ENCODE results near the gene SDK2. TPM values are rescaled to one million over a fixed set of nuclear protein-coding genes. Genes with fewer than 3 reads are reported as not detected.
"Not testable (repeated sequence)": the region's sequence is repeated elsewhere in the genome, so short reads cannot be mapped to it uniquely, and the experiment has no call there.

Gene SDK2
- total RNA-seq, 2 experiments from 2014 or later = 2.4 to 2.5 TPM

GRCh38 chr17:73387746-73388577, 256.3 kb downstream of the SDK2 start:
- ChIA-PET POLR2A (no interaction called here), CTCF (no interaction called here)
- H3K27me3 Mint-ChIP-seq = no peaks in the 10 kb centered on the region
- H3K4me1 Mint-ChIP-seq = no peaks in the 10 kb centered on the region
- DNase-seq = no peak
- no peak overlapping the region for H3K4me3 Mint-ChIP-seq
- no peaks in the 10 kb centered on the region for H3K9me3 Mint-ChIP-seq
- H3K27ac Mint-ChIP-seq = no peak overlapping the region
- no peaks in the 10 kb centered on the region for H3K36me3 Mint-ChIP-seq (ENCODE audit: low read depth)

GRCh38 chr17:73386561-73386960, 257.7 kb downstream of the SDK2 start:
- no peak for DNase-seq
- H3K36me3 Mint-ChIP-seq (ENCODE audit: low read depth) = no peaks in the 10 kb centered on the region
- POLR2A ChIA-PET = no interaction called here
- H3K4me1 Mint-ChIP-seq = no peaks in the 10 kb centered on the region
- H3K27ac Mint-ChIP-seq = no peak overlapping the region
- H3K4me3 Mint-ChIP-seq = no peak overlapping the region
- H3K9me3 Mint-ChIP-seq = no peaks in the 10 kb centered on the region
- no peaks in the 10 kb centered on the region for H3K27me3 Mint-ChIP-seq
- CTCF ChIA-PET = no interaction called here

- H3K27me3 Mint-ChIP-seq = no peaks in the 10 kb centered on the region
- no peaks in the 10 kb centered on the region for H3K36me3 Mint-ChIP-seq (ENCODE audit: low read depth)
- ChIA-PET POLR2A (no interaction called here), CTCF (interaction anchor here (1.3 kb wide), 1 partner anchor 14 kb away, joined by 3 read pairs; no protein-coding TSS in a partner anchor)
- no peak overlapping the region for H3K27ac Mint-ChIP-seq
- DNase-seq = no peak
- no peaks in the 10 kb centered on the region for H3K4me1 Mint-ChIP-seq
- H3K9me3 Mint-ChIP-seq = no peaks in the 10 kb centered on the region
- no peak overlapping the region for H3K4me3 Mint-ChIP-seq
These were observed 259.3 kb downstream of the SDK2 start for GRCh38 chr17:73384926-73385325.

- ChIA-PET CTCF (interaction anchor here (1.5 kb wide), 1 partner anchor 10 kb away, joined by 6 read pairs; no protein-coding TSS in a partner anchor), POLR2A (no interaction called here)
- no peak for DNase-seq
- no peak overlapping the region for H3K4me3 Mint-ChIP-seq
- H3K27me3 Mint-ChIP-seq = no peaks in the 10 kb centered on the region
- no peak overlapping the region for H3K27ac Mint-ChIP-seq
- no peaks in the 10 kb centered on the region for H3K36me3 Mint-ChIP-seq (ENCODE audit: low read depth)
- no peaks in the 10 kb centered on the region for H3K4me1 Mint-ChIP-seq
- H3K9me3 Mint-ChIP-seq = no peaks in the 10 kb centered on the region
These were observed 263.7 kb downstream of the SDK2 start for GRCh38 chr17:73380439-73381106.

- Mint-ChIP-seq H3K27ac (no peak overlapping the region), H3K36me3 (ENCODE audit: low read depth) (no peaks in the 10 kb centered on the region), H3K9me3 (no peaks in the 10 kb centered on the region), H3K4me1 (no peaks in the 10 kb centered on the region), H3K27me3 (no peaks in the 10 kb centered on the region), H3K4me3 (no peak overlapping the region)
- ChIA-PET POLR2A (no interaction called here), CTCF (interaction anchor here (1.4 to 2.0 kb wide), 2 partner anchors 10 to 125 kb away, joined by 4 to 6 read pairs; no protein-coding TSS in a partner anchor)
- no peak for DNase-seq
These were observed 264.4 kb downstream of the SDK2 start for GRCh38 chr17:73379826-73380225.

- H3K4me3 Mint-ChIP-seq = no peak overlapping the region
- no peaks in the 10 kb centered on the region for H3K36me3 Mint-ChIP-seq (ENCODE audit: low read depth)
- no peak overlapping the region for H3K27ac Mint-ChIP-seq
- ChIA-PET POLR2A (no interaction called here), CTCF (interaction anchor here (1.4 to 2.0 kb wide), 2 partner anchors 9 to 124 kb away, joined by 4 to 6 read pairs; no protein-coding TSS in a partner anchor)
- no peak for DNase-seq
- H3K9me3 Mint-ChIP-seq = no peaks in the 10 kb centered on the region
- H3K4me1 Mint-ChIP-seq = no peaks in the 10 kb centered on the region
- H3K27me3 Mint-ChIP-seq = peaks cover under 1% of the 10 kb centered on the region
These were observed 265.2 kb downstream of the SDK2 start for GRCh38 chr17:73378974-73379470.

GRCh38 chr17:73376636-73377035, 267.6 kb downstream of the SDK2 start:
- CTCF ChIA-PET = interaction anchor here (0.7 to 1.5 kb wide), 3 partner anchors 121 to 650 kb away, joined by 3 to 5 read pairs (median 3); no protein-coding TSS in a partner anchor
- H3K9me3 Mint-ChIP-seq = no peaks in the 10 kb centered on the region
- no peak for DNase-seq
- H3K27ac Mint-ChIP-seq = no peak overlapping the region
- H3K4me3 Mint-ChIP-seq = no peak overlapping the region
- H3K36me3 Mint-ChIP-seq (ENCODE audit: low read depth) = no peaks in the 10 kb centered on the region
- H3K4me1 Mint-ChIP-seq = no peaks in the 10 kb centered on the region
- POLR2A ChIA-PET = no interaction called here
- peaks cover 5% of the 10 kb centered on the region for H3K27me3 Mint-ChIP-seq

GRCh38 chr17:73376152-73376551, 268.1 kb downstream of the SDK2 start:
- no peak overlapping the region for H3K27ac Mint-ChIP-seq
- POLR2A ChIA-PET = no interaction called here
- peaks cover 5% of the 10 kb centered on the region for H3K27me3 Mint-ChIP-seq
- CTCF ChIA-PET = interaction anchor here (0.7 to 1.5 kb wide), 2 partner anchors 121 to 649 kb away, joined by 3 to 5 read pairs; no protein-coding TSS in a partner anchor
- DNase-seq = no peak
- H3K36me3 Mint-ChIP-seq (ENCODE audit: low read depth) = no peaks in the 10 kb centered on the region
- H3K9me3 Mint-ChIP-seq = no peaks in the 10 kb centered on the region
- H3K4me1 Mint-ChIP-seq = no peaks in the 10 kb centered on the region
- H3K4me3 Mint-ChIP-seq = no peak overlapping the region

- CTCF ChIA-PET = interaction anchor here (2.8 to 6.7 kb wide), 3 partner anchors 118 to 645 kb away, joined by 15 to 102 read pairs (median 73); no protein-coding TSS in a partner anchor
- POLR2A ChIA-PET = no interaction called here
- no peak overlapping the region for H3K27ac Mint-ChIP-seq
- H3K4me3 Mint-ChIP-seq = no peak overlapping the region
- H3K4me1 Mint-ChIP-seq = no peaks in the 10 kb centered on the region
- H3K36me3 Mint-ChIP-seq (ENCODE audit: low read depth) = no peaks in the 10 kb centered on the region
- DNase-seq = no peak
- peaks cover 8% of the 10 kb centered on the region for H3K27me3 Mint-ChIP-seq
- H3K9me3 Mint-ChIP-seq = no peaks in the 10 kb centered on the region
These were observed 272.4 kb downstream of the SDK2 start for GRCh38 chr17:73371836-73372235.

GRCh38 chr17:73371285-73371684, 273.0 kb downstream of the SDK2 start:
- H3K4me1 Mint-ChIP-seq = no peaks in the 10 kb centered on the region
- no peak for DNase-seq
- no peaks in the 10 kb centered on the region for H3K9me3 Mint-ChIP-seq
- no peak overlapping the region for H3K27ac Mint-ChIP-seq
- H3K27me3 Mint-ChIP-seq = peaks cover 8% of the 10 kb centered on the region
- H3K36me3 Mint-ChIP-seq (ENCODE audit: low read depth) = no peaks in the 10 kb centered on the region
- ChIA-PET CTCF (interaction anchor here (1.3 to 6.7 kb wide), 6 partner anchors 14 to 814 kb away, joined by 3 to 102 read pairs (median 20); no protein-coding TSS in a partner anchor), POLR2A (interaction anchor here (0.7 kb wide), 1 partner anchor 180 kb away, joined by 3 read pairs; no protein-coding TSS in a partner anchor)
- H3K4me3 Mint-ChIP-seq = no peak overlapping the region

GRCh38 chr17:73369817-73370490, 274.3 kb downstream of the SDK2 start:
- ChIA-PET POLR2A (interaction anchor here (0.8 to 1.0 kb wide), 2 partner anchors 59 to 643 kb away, joined by 3 to 6 read pairs; no protein-coding TSS in a partner anchor), CTCF (interaction anchor here (0.6 to 6.7 kb wide), 43 partner anchors 9 to 813 kb away, joined by 3 to 102 read pairs (median 4); partner anchors contain the start of gene CPSF4L)
- not testable (repeated sequence) for H3K4me1 Mint-ChIP-seq; H3K9me3 Mint-ChIP-seq; H3K27ac Mint-ChIP-seq; H3K27me3 Mint-ChIP-seq; H3K36me3 Mint-ChIP-seq (ENCODE audit: low read depth); H3K4me3 Mint-ChIP-seq
- peak; percentile 82 for DNase-seq

- Mint-ChIP-seq H3K27me3 (peaks cover 8% of the 10 kb centered on the region), H3K4me3 (no peak overlapping the region), H3K36me3 (ENCODE audit: low read depth) (no peaks in the 10 kb centered on the region), H3K27ac (no peak overlapping the region), H3K9me3 (no peaks in the 10 kb centered on the region), H3K4me1 (no peaks in the 10 kb centered on the region)
- no peak for DNase-seq
- ChIA-PET POLR2A (no interaction called here), CTCF (interaction anchor here (0.7 to 6.7 kb wide), 16 partner anchors 22 to 812 kb away, joined by 3 to 102 read pairs (median 8); partner anchors contain the start of gene CPSF4L)
These were observed 275.1 kb downstream of the SDK2 start for GRCh38 chr17:73369111-73369521.

Data from activated CD4-positive, alpha-beta memory T cell treated with anti-CD3 and anti-CD28 coated beads, Interleukin-2, amount 10 ng/mL, durations not matched to agents 7 days and 5 days (primary cell).